Prostate gland (tissue), 2 donors: Measurements from ENCODE around the gene GPAM. TPM values are rescaled to one million over a fixed set of nuclear protein-coding genes. Genes with fewer than 3 reads are reported as not detected.

Source experiments
- DNase-seq: peaks from one replicate; pipeline ENCODE4 v3.0.0-alpha.2; 2019; ENCODE audit warnings: low spot score
- H3K27ac ChIP-seq, 2 donors: fragments of 200-600 bp; sonication (generic); 2 replicates each; pipeline ENCODE4 v1.5.1; 2017 to 2019
- H3K27me3 ChIP-seq: fragments of 200-600 bp; sonication (generic); replicated peaks from 2 replicates; pipeline ENCODE4 v1.5.1; 2019; ENCODE audit not compliant: insufficient read depth
- H3K36me3 ChIP-seq, 2 donors: fragments of 200-600 bp; sonication (generic); 1 replicate in 1 of 2; 2 replicates in 1 of 2; pipeline versions ENCODE4 v1.5.1 to v1.8.1; 2017 to 2019
- H3K4me1 ChIP-seq: fragments of 200-600 bp; sonication (generic); replicated peaks from 2 replicates; pipeline ENCODE4 v1.5.1; 2019
- H3K4me3 ChIP-seq, 2 donors: fragments of 200-600 bp; sonication (generic); 2 replicates each; pipeline ENCODE4 v1.5.1; 2017 to 2019
- H3K9me3 ChIP-seq: fragments of 200-600 bp; sonication (generic); 2 replicates; pipeline ENCODE4 v1.5.1; 2017
- CTCF ChIP-seq, 4 experiments: fragments of 200-600 bp in 2 of 4; fragments of 450-650 bp in 2 of 4; sonication (generic) in 2 of 4; IDR thresholded peaks; 1 replicate in 3 of 4; 2 replicates in 1 of 4; pipeline ENCODE4 v1.5.1; 2016 to 2019; ENCODE audit warnings: antibody characterized with exemption in 4 of 4, mild to moderate bottlenecking in 2 of 4, moderate library complexity in 2 of 4
- POLR2A ChIP-seq: fragments of 450-650 bp; IDR thresholded peaks from one replicate; pipeline ENCODE4 v1.6.1; 2016; ENCODE audit warnings: antibody characterized with exemption, mild to moderate bottlenecking
- POLR2AphosphoS5 ChIP-seq: sonication (generic); formaldehyde crosslinking; IDR thresholded peaks from one replicate; pipeline ENCODE4 v1.6.1; 2017; ENCODE audit warnings: antibody characterized with exemption
- WGBS: methylation state at CpG from one replicate; pipeline ENCODE4 v1.1.5; 2018; 5-methylcytosine and 5-hydroxymethylcytosine counted together
- intact Hi-C: fragments of 100-400 bp; cut with DNase I; formaldehyde crosslinking; loops from one replicate; pipeline ENCODE4 v1.14.2; 2022
- total RNA-seq, 2 donors: library from RNA; depleted of rRNA; stranded (reverse); fragments of >200 nt; gene quantifications; one replicate each; pipeline ENCODE4 v1.1.0, GENCODE V29; 2016

The GPAM gene
- total RNA-seq, 2 donors from 2014 or later = 4.2 to 14.9 TPM

- Histone ChIP-seq H3K27me3 (no peaks in the 10 kb centered on the region), H3K36me3 (no peaks in the 10 kb centered on the region), H3K4me3 (no peak overlapping the region), H3K9me3 (no peaks in the 10 kb centered on the region), H3K4me1 (no peaks in the 10 kb centered on the region), H3K27ac (no peak overlapping the region)
- no peak for TF ChIP-seq CTCF (IDR thresholded peaks at IDR 0.05)
- no peak for TF ChIP-seq POLR2A
- TF ChIP-seq POLR2AphosphoS5 = no peak
- intact Hi-C loops = no loop called here
- 84% methylated on average over 2 of the region's 2 CpGs for WGBS
- DNase-seq = no peak
Observed at GRCh38 chr10:112218960-112219359, 35.4 kb upstream of the GPAM start.

- Histone ChIP-seq H3K27ac (no peak overlapping the region), H3K27me3 (no peaks in the 10 kb centered on the region), H3K9me3 (no peaks in the 10 kb centered on the region), H3K4me1 (no peaks in the 10 kb centered on the region), H3K4me3 (no peak overlapping the region), H3K36me3 (no peaks in the 10 kb centered on the region)
- WGBS = 58% methylated on average over 4 of the region's 4 CpGs
- TF ChIP-seq POLR2AphosphoS5 = no peak
- TF ChIP-seq POLR2A = no peak
- no peak for TF ChIP-seq CTCF (IDR thresholded peaks at IDR 0.05)
- DNase-seq = no peak
- intact Hi-C loops = no loop called here
Observed at GRCh38 chr10:112218036-112218390, 34.4 kb upstream of the GPAM start.

GRCh38 chr10:112217386-112218035 lies 33.9 kb upstream of the GPAM start:
- DNase-seq = no peak
- no peaks in the 10 kb centered on the region for H3K4me1 ChIP-seq
- H3K9me3 ChIP-seq = no peaks in the 10 kb centered on the region
- no peaks in the 10 kb centered on the region for H3K36me3 ChIP-seq
- intact Hi-C loops = no loop called here
- 20% methylated on average over 4 of the region's 4 CpGs for WGBS
- no peak overlapping the region for H3K4me3 ChIP-seq
- no peaks in the 10 kb centered on the region for H3K27me3 ChIP-seq
- H3K27ac ChIP-seq = no peak overlapping the region
- TF ChIP-seq POLR2AphosphoS5 (no peak), CTCF (IDR thresholded peaks at IDR 0.05) (no peak), POLR2A (no peak)

- no peaks in the 10 kb centered on the region for H3K9me3 ChIP-seq
- TF ChIP-seq CTCF (IDR thresholded peaks at IDR 0.05) (no peak), POLR2AphosphoS5 (no peak), POLR2A (no peak)
- DNase-seq = no peak
- intact Hi-C loops = no loop called here
- no peaks in the 10 kb centered on the region for H3K27me3 ChIP-seq
- 73% methylated on average over 5 of the region's 5 CpGs for WGBS
- H3K27ac ChIP-seq = no peak overlapping the region
- H3K4me3 ChIP-seq = no peak overlapping the region
- no peaks in the 10 kb centered on the region for H3K4me1 ChIP-seq
- H3K36me3 ChIP-seq = no peaks in the 10 kb centered on the region
Observed at GRCh38 chr10:112216966-112217365, 33.4 kb upstream of the GPAM start.

GRCh38 chr10:112216151-112216550 lies 32.6 kb upstream of the GPAM start:
- no peak overlapping the region for H3K4me3 ChIP-seq
- no peaks in the 10 kb centered on the region for H3K27me3 ChIP-seq
- intact Hi-C loops = no loop called here
- H3K9me3 ChIP-seq = no peaks in the 10 kb centered on the region
- no peaks in the 10 kb centered on the region for H3K36me3 ChIP-seq
- DNase-seq = no peak
- whole genome bisulfite sequencing = 78% methylated on average over 2 of the region's 2 CpGs
- H3K27ac ChIP-seq = no peak overlapping the region
- TF ChIP-seq CTCF (IDR thresholded peaks at IDR 0.05) = no peak
- H3K4me1 ChIP-seq = no peaks in the 10 kb centered on the region
